Fibroblast of the aortic adventitia (primary cell): ENCODE measurements around the gene PLEKHA6. TPM values are rescaled to one million over a fixed set of nuclear protein-coding genes. Genes with fewer than 3 reads are reported as not detected.
A peak's percentile ranks its signal among the peaks of the same experiment; 100 is the strongest.

ENCODE experiments used
- DNase-seq: peaks from one replicate; pipeline ENCODE4 v3.0.0-alpha.2; 2010; ENCODE audit warnings: low read depth
- H3K4me3 ChIP-seq: 2 replicates; pipeline ENCODE4 v1.5.1; 2011; ENCODE audit warnings: low read depth, mild to moderate bottlenecking, control low read depth, low read length, moderate library complexity
- total RNA-seq: library from RNA; depleted of rRNA; stranded (reverse); fragments of >200 nt; gene quantifications from 2 replicates; pipeline ENCODE4 v1.2.3, GENCODE V29; 2012; ENCODE audit warnings: low replicate concordance
- TF ChIP-seq, protein P1 (sequence below): IDR thresholded peaks from 2 replicates; pipeline ENCODE4 v1.5.1; 2011; ENCODE audit warnings: mild to moderate bottlenecking, low read length, control low read depth, inconsistent platforms; ENCODE audit not compliant: insufficient read depth

PLEKHA6 gene
- total RNA-seq, 1 donor, result 3.6 TPM

DNA sequence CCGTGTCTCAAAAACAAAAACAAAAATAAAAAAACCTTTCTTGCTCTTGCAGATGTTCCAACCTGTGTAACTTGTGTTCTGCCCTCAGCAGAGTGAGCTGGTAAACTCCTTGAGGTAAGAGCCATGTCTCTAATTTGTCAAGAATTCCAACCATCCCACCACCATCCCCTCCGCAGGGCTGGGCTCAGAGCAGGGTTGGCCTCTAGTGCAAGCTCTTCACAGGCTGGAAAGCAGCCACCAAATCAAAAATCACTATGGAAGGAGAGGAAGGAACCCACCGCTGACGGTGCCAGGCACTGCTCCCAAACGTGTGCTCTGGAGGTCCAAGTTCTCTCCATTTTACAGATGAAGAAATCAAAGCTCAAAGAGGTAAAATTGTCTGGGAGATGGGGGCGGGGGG, 9.4 kb downstream of the PLEKHA6 start:
- no peak for DNase-seq
- peak overlapping the region; percentile 58 for H3K4me3 ChIP-seq
- TF ChIP-seq, protein P1, sequence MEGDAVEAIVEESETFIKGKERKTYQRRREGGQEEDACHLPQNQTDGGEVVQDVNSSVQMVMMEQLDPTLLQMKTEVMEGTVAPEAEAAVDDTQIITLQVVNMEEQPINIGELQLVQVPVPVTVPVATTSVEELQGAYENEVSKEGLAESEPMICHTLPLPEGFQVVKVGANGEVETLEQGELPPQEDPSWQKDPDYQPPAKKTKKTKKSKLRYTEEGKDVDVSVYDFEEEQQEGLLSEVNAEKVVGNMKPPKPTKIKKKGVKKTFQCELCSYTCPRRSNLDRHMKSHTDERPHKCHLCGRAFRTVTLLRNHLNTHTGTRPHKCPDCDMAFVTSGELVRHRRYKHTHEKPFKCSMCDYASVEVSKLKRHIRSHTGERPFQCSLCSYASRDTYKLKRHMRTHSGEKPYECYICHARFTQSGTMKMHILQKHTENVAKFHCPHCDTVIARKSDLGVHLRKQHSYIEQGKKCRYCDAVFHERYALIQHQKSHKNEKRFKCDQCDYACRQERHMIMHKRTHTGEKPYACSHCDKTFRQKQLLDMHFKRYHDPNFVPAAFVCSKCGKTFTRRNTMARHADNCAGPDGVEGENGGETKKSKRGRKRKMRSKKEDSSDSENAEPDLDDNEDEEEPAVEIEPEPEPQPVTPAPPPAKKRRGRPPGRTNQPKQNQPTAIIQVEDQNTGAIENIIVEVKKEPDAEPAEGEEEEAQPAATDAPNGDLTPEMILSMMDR, result no peak

DNA sequence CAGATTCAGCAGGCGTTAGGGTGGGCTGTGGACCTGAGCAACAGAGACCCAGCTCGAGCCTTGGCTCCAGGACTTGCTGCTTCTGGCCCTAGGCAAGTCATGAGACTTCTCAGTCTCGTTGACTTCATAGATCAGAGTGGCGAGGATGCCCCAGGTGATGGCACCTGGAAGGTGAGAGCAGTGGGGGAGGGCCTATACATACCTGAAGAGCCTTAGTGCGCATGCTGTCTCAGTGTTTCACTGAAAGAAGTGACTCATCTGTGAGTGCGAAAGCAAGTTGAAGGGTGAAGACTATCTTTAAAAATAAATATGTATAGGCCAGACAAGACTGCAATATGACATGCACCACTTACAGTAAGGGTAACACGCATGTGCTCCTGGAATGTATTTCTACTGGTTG, 10.1 kb downstream of the PLEKHA6 start:
- no peak for DNase-seq
- TF ChIP-seq, protein P1, result no peak
- H3K4me3 ChIP-seq, result no peak overlapping the region

DNA sequence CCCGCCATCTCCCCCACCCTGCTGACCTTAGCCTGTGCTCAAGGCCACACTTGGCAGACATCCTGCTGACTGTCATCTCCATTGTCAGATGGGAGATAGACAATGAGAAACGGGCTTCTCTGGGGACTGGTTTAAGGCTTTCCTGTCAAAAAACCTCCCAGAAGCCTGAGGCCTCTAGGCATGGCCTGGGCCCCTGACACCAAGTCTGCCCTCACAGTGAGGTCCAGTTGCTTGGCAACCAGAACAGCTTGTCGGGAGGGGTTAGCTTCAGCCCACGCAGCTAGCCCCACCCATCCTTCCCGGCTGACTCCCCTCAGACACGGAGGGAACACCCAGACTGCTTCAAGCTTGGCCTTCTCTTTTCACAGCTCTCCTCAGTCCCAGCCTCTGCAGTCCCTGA, 11.0 kb downstream of the PLEKHA6 start:
- H3K4me3 ChIP-seq, result no peak overlapping the region
- TF ChIP-seq, protein P1, result no peak
- peak; percentile 83 for DNase-seq

DNA sequence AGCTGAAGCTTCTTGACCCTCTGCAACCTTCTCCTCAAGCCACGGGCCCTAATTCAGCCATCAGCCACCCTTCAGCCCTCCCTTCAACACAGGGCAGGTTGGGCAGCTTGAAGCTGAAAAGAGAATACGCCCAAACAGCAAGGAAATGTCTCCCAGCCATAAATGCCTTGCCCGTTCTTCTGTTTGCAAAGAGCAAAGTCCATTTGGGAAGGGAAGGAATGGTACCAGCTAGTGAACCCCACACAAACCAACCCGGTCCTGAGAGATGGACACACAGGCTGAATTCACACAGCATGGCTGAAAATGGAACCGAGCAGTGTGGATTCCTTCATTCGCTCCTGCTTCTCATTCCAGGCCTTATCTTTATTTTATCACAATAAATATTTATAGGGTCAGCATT, 11.5 kb downstream of the PLEKHA6 start:
- H3K4me3 ChIP-seq, result no peak overlapping the region
- TF ChIP-seq, protein P1, result no peak
- DNase-seq, result no peak

DNA sequence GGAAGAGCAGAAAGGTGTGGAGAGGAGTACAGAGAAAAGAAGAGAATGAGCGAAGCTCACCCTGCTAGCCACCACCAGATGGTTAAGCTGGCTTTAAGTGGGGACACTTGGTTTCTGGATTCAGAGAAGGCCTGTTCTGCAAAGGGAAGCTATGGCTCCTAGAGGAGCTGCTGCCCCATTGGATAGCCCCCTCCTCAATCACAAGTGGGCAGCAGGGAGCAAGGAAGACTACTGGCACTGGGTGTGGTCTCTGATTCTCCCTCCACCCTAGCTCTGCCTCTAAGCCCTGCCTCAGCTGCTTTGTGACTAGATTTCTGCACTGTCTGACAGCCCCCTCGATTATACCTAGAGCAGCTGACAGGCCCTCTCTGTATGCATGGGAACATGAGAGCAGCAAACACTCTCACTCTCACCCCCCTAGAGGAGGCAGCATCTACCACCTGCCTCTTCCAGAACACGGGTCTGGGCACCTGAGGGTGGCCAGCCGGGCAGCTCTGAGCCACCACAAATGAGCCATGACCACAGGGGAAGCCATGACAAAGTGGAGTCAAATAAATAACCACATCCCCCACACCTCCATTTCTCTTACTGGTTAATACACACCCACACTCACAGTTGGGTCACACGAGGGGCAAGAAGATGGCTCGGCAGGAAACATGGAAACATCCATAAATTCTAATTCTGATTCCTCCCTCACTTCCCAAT, 13.6 kb downstream of the PLEKHA6 start:
- H3K4me3 ChIP-seq, result no peak overlapping the region
- TF ChIP-seq, protein P1, result no peak
- no peak for DNase-seq

DNA sequence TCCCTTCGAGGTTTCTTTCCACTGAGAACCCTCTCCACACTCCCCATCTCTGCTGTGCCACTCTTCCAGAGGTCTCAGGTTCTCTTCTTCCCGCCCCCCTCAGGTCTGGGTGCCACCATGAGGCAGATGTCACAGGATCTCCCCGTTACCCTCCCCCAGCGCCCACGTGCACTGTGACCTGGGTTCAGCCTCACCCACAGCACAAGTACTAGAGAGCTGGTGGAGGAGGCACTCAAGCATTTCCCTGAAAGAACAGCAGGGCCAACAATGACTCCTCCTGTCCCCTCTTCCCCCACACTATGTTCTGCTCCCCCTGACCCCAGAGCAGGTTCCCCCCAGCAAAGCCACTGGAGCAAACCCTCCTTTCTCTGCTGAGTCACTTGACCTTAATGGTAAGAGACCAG, 14.3 kb downstream of the PLEKHA6 start:
- H3K4me3 ChIP-seq, result no peak overlapping the region
- TF ChIP-seq, protein P1, result no peak
- no peak for DNase-seq
